Islet precursor cell (in vitro differentiated cells): Measurements from ENCODE around the gene RPAP3.

Experiments used
- DNase-seq: peaks from one replicate; pipeline ENCODE4 v3.0.0-alpha.2; 2018

The RPAP3 gene

GRCh38 chr12:47718531-47718930 lies 12.7 kb upstream of the RPAP3 start:
- DNase-seq, result peak; percentile 49

DNA sequence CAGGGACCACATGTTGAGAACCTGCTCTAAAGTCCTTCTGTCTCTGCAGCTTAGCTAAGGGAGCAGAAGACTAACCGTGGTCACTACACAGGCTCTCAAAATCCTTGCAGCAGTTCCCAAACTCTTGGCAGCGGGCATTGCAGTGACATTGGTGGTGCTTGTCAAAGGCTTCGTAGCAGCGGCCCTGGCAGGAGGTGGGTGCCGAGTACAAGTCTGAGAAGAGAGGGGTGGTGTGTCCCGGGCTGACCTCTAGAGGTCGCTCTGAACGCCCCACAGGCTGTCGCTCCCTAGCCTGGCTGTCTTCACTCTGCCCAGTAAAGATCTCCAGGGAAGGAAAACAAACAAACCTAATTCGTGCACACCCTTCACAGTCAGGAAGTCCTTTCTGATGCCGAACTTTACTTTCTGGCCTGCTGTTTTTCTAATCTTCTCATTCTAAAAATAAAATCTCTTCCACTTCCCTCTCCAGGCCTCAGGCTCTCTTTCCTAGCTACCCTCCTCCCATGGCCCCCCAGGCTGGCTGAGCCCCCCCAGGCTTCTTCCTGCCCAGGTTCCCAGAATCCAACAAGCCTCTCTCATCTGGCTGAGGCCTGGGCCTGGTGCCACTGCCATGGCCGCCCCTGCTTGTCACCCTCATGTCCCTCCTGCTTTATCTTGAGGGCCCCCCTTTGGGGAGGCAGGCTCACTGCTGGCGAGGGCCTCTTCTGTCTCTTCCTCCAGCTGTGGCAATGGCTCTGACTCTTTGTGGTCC lies 11.8 kb upstream of the RPAP3 start:
- DNase-seq, result peak; percentile 94

DNA sequence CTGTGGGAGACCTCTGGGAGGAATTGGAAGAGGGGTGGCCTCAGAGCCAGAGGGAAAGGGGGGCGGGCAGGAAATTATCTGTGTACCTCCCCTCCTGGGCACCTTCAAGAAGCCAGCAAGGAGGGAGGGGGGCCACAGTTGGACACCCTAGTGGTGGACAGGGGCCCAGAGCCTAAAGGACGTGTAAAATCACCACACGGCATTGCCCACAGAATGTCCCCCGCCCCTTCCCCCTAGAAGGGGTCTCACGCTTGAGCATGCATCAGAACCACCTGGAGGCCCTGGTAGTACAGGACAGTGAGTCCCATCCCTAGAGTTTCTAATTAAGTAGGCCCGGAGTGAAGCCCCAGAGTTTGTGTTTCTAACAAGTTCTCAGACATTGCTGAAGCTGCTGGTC lies 11.2 kb upstream of the RPAP3 start:
- DNase-seq, result no peak

GRCh38 chr12:47715877-47716548 lies 10.2 kb upstream of the RPAP3 start:
- peak; percentile 50 for DNase-seq

GRCh38 chr12:47715393-47715876 lies 9.6 kb upstream of the RPAP3 start:
- DNase-seq, result peak; percentile 85

DNA sequence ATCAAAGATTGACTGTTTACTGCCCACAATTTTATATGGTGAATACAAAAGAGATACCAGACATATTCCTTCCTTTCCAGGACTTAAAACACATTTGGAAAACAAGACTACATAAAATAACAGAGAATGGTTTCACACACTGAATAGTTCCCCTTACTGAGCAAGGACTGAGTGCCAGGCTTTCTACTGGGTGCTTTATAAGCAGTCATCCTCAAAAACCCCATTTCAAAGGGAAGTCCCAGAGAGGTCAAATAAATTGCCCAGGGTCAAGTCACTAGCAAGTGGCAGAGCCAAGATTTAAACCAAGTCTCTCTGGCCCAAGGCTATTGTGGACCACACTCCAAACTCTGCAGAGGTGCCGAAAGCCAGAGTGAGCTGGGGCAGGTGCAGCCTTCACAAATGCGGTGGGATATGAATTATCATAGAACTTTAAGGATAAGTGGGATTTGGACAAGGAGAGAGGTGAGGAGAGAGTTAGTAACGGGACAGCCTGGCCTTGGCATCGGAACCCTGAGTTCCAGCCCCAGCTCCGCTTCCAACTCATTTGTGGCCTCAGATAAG lies 9.1 kb upstream of the RPAP3 start:
- no peak for DNase-seq

DNA sequence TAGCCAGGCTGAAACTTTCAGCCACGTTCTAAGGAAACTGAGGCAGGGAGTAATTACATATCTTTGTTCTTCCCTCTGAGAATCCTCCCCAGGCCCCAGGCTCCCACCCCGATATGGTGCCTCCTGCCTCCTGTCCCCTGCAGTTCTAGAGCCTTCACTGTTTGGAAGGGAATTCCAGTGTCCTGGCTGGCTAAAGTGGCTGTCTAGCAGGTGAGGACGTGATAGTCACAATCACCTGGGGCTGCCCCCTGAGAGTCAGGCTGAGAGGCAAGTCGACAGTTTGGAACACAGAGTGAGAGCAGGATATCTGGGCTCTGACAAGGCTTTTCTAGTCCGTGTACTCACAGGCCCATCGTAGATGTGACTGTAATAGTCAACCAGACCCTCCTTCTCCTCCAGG lies 6.3 kb upstream of the RPAP3 start:
- peak; percentile 53 for DNase-seq

GRCh38 chr12:47711448-47711847 lies 5.6 kb upstream of the RPAP3 start:
- peak; percentile 53 for DNase-seq

- peak; percentile 19 for DNase-seq
Measured at GRCh38 chr12:47710278-47710677, 4.4 kb upstream of the RPAP3 start.

DNA sequence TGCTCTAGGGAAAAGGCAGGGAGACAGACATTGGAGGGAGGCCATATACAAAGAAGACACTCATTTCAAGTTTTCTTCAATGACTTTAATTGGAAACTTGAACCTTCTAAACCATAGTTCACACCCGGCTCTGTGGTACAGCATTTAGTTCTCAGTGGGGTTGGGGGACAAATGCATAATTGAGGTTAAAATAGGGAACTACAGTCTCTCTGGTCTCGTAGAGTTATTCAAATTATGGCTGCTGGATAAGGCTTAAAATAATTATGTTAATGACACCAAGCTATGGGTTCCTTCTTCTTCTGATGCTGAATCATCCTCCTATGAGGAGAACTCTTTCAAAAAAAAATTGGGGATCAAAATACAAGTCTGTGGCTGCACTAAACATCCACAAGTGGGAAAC lies 3.8 kb upstream of the RPAP3 start:
- no peak for DNase-seq

- peak; percentile 46 for DNase-seq
Measured at GRCh38 chr12:47709237-47709636, 3.4 kb upstream of the RPAP3 start.

DNA sequence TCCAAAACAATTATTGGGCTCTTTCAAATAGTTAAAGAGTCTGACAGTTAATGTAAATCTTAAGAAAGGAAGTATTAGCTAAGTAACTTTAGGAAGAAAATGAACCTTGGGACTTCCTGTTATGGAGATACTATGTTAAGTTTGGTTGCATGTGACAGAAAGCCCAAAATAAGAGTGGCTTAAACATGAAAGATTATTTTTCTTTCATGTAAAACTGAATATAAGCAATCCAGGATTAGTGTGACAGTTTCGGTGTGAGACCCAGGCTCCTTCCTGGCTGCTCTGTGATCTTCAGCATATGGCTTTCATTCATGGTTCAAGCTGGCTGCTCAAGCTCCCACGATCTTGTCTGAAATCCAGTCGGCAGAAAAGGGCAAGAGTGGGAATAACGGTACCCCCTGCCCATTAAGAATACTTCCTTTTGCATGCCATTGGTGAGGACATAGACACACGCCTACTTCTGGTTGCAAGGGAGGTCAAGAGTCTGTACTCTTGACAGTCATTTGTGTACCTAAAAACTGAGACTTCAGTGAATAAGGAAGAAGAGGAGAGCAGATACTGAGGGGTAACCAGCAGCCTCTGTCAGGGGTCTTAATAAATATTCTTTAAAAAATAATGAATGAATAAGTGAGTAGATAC lies 2.2 kb upstream of the RPAP3 start:
- peak; percentile 40 for DNase-seq

GRCh38 chr12:47707355-47707754 lies 1.5 kb upstream of the RPAP3 start:
- no peak for DNase-seq

DNA sequence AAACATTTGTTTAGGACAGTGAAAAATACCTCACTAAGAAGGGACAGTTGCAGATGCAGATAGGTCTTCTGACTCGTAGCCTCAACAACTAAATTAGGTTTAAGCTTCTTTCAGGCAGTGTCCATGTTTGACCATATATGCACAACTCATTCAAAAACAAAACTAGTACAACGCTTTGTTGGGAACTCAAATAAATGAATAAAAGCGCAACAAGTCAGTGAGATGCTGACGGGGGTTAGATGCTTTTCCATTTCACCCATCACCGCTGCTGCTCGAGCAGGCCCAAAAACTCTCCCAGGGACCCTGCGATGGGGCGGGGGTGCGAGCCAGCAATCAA lies 633 bp downstream of the RPAP3 start:
- peak; percentile 29 for DNase-seq

DNA sequence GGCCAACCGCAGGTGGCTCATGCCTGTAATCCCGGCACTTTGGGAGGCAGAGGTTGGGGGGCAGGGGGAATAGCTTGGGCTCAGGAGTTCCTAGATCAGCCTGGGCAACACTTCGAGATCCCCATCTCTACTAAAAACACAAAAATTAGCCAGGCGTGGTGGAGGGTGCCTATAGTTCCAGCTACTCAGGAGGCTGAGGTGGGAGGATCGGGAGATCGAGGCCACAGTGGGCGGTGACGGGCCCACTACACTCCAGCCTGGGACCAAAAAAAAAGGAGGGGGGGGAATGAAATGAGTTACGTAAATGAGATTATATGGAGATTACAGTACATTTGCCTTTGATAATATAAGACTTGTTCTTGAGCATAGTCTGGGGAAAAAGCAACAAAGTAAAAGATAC lies 1.1 kb downstream of the RPAP3 start:
- no peak for DNase-seq

- DNase-seq, result no peak
Measured at GRCh38 chr12:47700263-47700662, 5.6 kb downstream of the RPAP3 start.

GRCh38 chr12:47698631-47699030 lies 7.2 kb downstream of the RPAP3 start:
- DNase-seq, result no peak

DNA sequence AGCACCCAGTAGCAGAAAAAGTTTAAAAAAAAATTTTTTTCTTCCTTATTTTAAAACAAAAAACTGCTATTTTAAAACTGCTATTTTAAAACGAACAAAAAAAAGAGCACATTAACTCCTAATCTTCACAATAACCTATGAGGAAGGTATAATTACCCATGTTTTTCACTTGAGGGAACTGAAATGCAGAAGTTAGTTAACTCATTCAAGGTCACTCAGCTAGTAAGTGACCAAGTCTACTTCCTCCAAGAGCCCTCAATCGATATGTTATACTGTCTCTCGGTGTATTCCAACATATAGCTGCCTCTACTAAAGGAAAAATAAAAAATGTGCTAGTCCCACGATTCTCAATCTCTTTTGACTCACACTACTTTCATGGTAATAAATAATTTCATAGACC lies 7.8 kb downstream of the RPAP3 start:
- DNase-seq, result no peak

GRCh38 chr12:47689215-47689614 lies 16.6 kb downstream of the RPAP3 start:
- DNase-seq, result no peak

- DNase-seq, result no peak
Measured at GRCh38 chr12:47687636-47688035, 18.2 kb downstream of the RPAP3 start.

DNA sequence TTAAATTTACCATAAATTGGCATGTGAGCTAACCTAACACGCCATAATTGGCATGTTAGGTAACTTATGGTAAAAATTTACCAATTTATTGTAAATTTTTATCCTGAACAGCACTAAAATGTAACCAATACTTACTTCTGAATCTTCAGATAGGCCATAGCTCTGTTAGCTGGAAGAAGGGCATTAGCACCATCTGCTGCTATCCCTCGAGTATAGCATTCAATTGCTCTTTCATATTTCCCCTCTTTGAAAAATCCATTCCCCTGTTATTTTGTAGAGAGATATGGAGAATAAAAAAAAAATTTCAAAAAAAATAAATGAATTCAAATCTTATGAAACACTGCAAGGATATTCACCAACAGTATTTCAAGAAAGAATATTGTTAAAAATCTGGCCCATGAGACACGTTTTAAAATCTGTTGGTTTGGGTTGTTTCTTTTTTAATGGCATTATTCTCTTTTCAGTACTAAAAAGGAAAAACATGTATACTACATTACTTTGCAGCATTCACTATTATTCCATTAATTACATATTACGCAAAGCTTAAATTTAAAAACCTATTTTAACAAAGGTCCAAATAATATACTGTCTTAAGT lies 19.1 kb downstream of the RPAP3 start:
- DNase-seq, result no peak

GRCh38 chr12:47679785-47680184 lies 26.0 kb downstream of the RPAP3 start:
- DNase-seq, result no peak

- no peak for DNase-seq
Measured at GRCh38 chr12:47672068-47672467, 33.8 kb downstream of the RPAP3 start.
